OCI-LY3 (cell line): Measurements from ENCODE around the gene GRIA3.

ENCODE experiments used
- H2AFZ ChIP-seq: fragments of 200-600, 300-600 bp; shearing (Covaris generic); 2 replicates; pipeline ENCODE4 v1.6.0; 2014; ENCODE audit warnings: antibody characterized with exemption, low read depth, low read length
- H3K27ac ChIP-seq: fragments of 200-600, 300-600 bp; sonication (generic); 2 replicates; pipeline ENCODE4 v1.5.1; 2014; ENCODE audit warnings: mild to moderate bottlenecking, low read length, moderate library complexity, mixed read lengths
- H3K27me3 ChIP-seq: fragments of 200-600, 300-600 bp; sonication (generic); 2 replicates; pipeline ENCODE4 v1.6.1; 2014; ENCODE audit warnings: low read depth, low read length, mixed read lengths
- H3K36me3 ChIP-seq: fragments of 200-600, 300-600 bp; sonication (generic); replicated peaks from 2 replicates; pipeline ENCODE3; 2014; ENCODE audit warnings: low read depth, low read length, mixed read lengths
- H3K4me1 ChIP-seq: fragments of 300-600, 200-600 bp; sonication (generic); 2 replicates; pipeline ENCODE4 v1.6.1; 2014; ENCODE audit warnings: low read length, mixed read lengths
- H3K4me2 ChIP-seq: fragments of 200-600, 300-600 bp; sonication (generic); 2 replicates; pipeline ENCODE4 v1.6.1; 2014; ENCODE audit warnings: low read length, mixed read lengths
- H3K4me3 ChIP-seq: fragments of 300-600, 200-600 bp; sonication (generic); 2 replicates; pipeline ENCODE4 v1.5.1; 2014; ENCODE audit warnings: antibody characterized with exemption, mild to moderate bottlenecking, low read length, moderate library complexity
- H3K79me2 ChIP-seq: fragments of 300-600, 200-600 bp; shearing (Covaris generic); 2 replicates; pipeline ENCODE4 v1.6.1; 2014; ENCODE audit warnings: mild to moderate bottlenecking, low read length, mixed read lengths
- H3K9ac ChIP-seq: fragments of 300-600, 200-600 bp; shearing (Covaris generic); 2 replicates; pipeline ENCODE4 v1.6.0; 2014; ENCODE audit warnings: mild to moderate bottlenecking, low read length, moderate library complexity
- H3K9me3 ChIP-seq: fragments of 200-600, 300-600 bp; shearing (Covaris generic); 2 replicates; pipeline ENCODE4 v1.6.1; 2014; ENCODE audit warnings: low read length, mixed read lengths; ENCODE audit not compliant: insufficient read depth
- H4K20me1 ChIP-seq: fragments of 200-600, 300-600 bp; sonication (generic); 2 replicates; pipeline ENCODE4 v1.6.1; 2016; ENCODE audit warnings: low read length, mixed read lengths; ENCODE audit not compliant: insufficient read depth
- EZH2phosphoT487 ChIP-seq: fragments of 200-600 bp; shearing (Covaris generic); IDR thresholded peaks from 2 replicates; pipeline ENCODE4 v1.6.1; 2018; ENCODE audit warnings: antibody characterized with exemption, mixed run types, low read depth
- TF ChIP-seq, protein P1 (sequence below): fragments of 200-600, 300-600 bp; sonication (generic); IDR thresholded peaks from 2 replicates; pipeline ENCODE4 v1.5.1; 2014; ENCODE audit warnings: antibody characterized with exemption, low read length, low read depth

The GRIA3 gene

DNA sequence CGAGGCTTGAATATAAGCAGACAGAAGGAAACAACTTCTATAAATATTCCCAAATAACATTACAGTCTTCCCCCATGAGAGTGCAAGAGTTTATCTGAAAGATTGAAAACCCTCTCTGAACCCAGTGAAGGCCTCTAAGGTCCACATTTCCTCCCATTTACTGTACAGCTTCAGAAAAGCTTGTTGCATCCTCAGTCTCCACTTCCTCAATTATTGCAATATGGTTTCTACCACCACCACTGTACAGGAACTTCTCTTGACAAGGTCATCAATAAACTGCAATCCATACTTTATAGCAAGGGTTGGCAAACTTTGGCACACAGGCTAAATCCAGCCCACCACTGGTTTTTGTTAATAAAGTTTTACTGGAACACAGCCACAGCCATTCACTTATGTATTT, 309.8 kb downstream of the GRIA3 start:
- Histone ChIP-seq H3K36me3 (no peaks in the 10 kb centered on the region), H3K4me2 (no peak overlapping the region), H3K9me3 (no peaks in the 10 kb centered on the region), H3K4me1 (no peaks in the 10 kb centered on the region), H4K20me1 (no peaks in the 10 kb centered on the region), H3K27ac (no peak overlapping the region), H3K9ac (no peak overlapping the region), H3K27me3 (no peaks in the 10 kb centered on the region), H3K4me3 (no peak overlapping the region), H3K79me2 (no peaks in the 10 kb centered on the region), H2AFZ (no peak overlapping the region)
- TF ChIP-seq, protein P1, sequence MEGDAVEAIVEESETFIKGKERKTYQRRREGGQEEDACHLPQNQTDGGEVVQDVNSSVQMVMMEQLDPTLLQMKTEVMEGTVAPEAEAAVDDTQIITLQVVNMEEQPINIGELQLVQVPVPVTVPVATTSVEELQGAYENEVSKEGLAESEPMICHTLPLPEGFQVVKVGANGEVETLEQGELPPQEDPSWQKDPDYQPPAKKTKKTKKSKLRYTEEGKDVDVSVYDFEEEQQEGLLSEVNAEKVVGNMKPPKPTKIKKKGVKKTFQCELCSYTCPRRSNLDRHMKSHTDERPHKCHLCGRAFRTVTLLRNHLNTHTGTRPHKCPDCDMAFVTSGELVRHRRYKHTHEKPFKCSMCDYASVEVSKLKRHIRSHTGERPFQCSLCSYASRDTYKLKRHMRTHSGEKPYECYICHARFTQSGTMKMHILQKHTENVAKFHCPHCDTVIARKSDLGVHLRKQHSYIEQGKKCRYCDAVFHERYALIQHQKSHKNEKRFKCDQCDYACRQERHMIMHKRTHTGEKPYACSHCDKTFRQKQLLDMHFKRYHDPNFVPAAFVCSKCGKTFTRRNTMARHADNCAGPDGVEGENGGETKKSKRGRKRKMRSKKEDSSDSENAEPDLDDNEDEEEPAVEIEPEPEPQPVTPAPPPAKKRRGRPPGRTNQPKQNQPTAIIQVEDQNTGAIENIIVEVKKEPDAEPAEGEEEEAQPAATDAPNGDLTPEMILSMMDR, result no peak
- no peak for TF ChIP-seq EZH2phosphoT487

DNA sequence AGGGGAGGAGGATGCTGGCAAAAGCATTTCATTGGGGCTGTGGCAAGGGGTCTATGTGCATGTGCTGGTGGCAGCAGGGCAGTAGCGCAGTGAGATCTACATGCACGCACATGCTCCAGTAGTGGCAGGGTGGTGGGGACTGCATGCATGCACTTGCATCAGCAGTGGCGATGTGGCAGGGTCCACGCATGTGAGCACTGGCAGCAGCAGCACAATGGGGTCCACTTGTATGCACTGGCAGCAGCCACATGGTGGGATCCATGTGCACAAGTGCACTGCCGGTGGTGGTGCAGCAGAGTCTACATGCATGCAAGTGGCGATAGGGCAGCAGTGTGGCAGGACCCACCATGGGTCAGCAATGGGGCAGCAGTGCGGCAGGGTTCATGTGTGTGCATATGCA, 315.7 kb downstream of the GRIA3 start:
- Histone ChIP-seq H3K79me2 (no peaks in the 10 kb centered on the region), H3K4me1 (no peaks in the 10 kb centered on the region), H3K9ac (no peak overlapping the region), H3K4me3 (no peak overlapping the region), H3K27me3 (no peaks in the 10 kb centered on the region), H3K4me2 (no peak overlapping the region), H3K27ac (no peak overlapping the region), H3K36me3 (no peaks in the 10 kb centered on the region), H3K9me3 (no peaks in the 10 kb centered on the region), H2AFZ (no peak overlapping the region), H4K20me1 (no peaks in the 10 kb centered on the region)
- TF ChIP-seq, protein P1, result no peak
- TF ChIP-seq EZH2phosphoT487, result no peak

- H3K4me3 ChIP-seq, result no peak overlapping the region
- no peak overlapping the region for H3K9ac ChIP-seq
- no peaks in the 10 kb centered on the region for H3K27me3 ChIP-seq
- no peaks in the 10 kb centered on the region for H3K9me3 ChIP-seq
- no peaks in the 10 kb centered on the region for H3K79me2 ChIP-seq
- H4K20me1 ChIP-seq, result no peaks in the 10 kb centered on the region
- no peak overlapping the region for H2AFZ ChIP-seq
- no peak for TF ChIP-seq EZH2phosphoT487
- TF ChIP-seq, protein P1, result no peak
- H3K4me1 ChIP-seq, result no peaks in the 10 kb centered on the region
- H3K36me3 ChIP-seq, result no peaks in the 10 kb centered on the region
- H3K27ac ChIP-seq, result no peak overlapping the region
- H3K4me2 ChIP-seq, result no peak overlapping the region
These were observed 320.0 kb downstream of the GRIA3 start for GRCh38 chrX:123504047-123504446.

DNA sequence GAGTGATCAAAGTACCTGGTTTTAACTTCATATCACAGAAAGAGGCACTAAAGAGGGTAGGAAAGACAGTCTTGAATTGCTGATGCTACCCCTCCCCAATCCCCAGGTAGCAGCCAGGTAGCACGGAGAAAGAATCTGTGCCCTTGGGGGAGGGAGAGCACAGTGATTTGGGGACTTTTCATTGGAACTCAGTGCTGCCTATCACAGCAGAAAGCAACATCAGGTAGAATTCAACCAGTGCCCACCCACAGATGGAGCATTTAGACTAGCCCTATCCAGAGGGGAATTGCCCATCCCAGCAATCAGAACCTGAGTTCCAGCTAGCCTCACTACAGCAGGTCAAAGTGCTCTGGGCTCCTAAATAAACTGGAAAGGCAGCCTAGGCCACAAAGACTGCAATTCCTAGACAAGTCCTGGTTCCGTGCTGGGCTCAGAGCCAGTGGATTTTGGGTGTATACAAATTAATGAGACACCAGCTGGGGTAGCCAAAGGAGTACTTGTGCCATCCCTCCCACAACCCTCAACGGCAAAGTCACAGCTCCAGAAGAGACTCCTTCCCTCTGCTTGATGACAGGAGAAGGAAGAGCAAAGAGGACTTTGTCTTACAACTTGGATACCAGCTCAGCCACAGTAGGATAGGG, 320.7 kb downstream of the GRIA3 start:
- Histone ChIP-seq H3K27me3 (no peaks in the 10 kb centered on the region), H2AFZ (no peak overlapping the region), H3K79me2 (no peaks in the 10 kb centered on the region), H3K4me3 (no peak overlapping the region), H3K9me3 (no peaks in the 10 kb centered on the region), H3K36me3 (no peaks in the 10 kb centered on the region), H3K27ac (no peak overlapping the region), H3K4me2 (no peak overlapping the region), H3K4me1 (no peaks in the 10 kb centered on the region), H4K20me1 (no peaks in the 10 kb centered on the region), H3K9ac (no peak overlapping the region)
- TF ChIP-seq EZH2phosphoT487, result no peak
- TF ChIP-seq, protein P1, result no peak
